Chondrocyte (in vitro differentiated cells): ENCODE results near the gene TYW1. TPM values are rescaled to one million over a fixed set of nuclear protein-coding genes. Genes with fewer than 3 reads are reported as not detected.
"Not testable (repeated sequence)": the region's sequence is repeated elsewhere in the genome, so short reads cannot be mapped to it uniquely, and the experiment has no call there.

Experiments used
- DNase-seq: peaks from one replicate; pipeline ENCODE4 v3.0.0; 2021; ENCODE audit warnings: mixed read lengths, low spot score
- H3K27ac Mint-ChIP-seq: one replicate; pipeline ENCODE4 v1.8.0; 2021; ENCODE audit warnings: mild to moderate bottlenecking, moderate library complexity, mixed read lengths; ENCODE audit not compliant: unreplicated experiment
- H3K27me3 Mint-ChIP-seq: 2 replicates; pipeline ENCODE4 v1.8.0; 2021; ENCODE audit warnings: low read depth, mixed read lengths
- H3K36me3 Mint-ChIP-seq: 2 replicates; pipeline ENCODE4 v1.8.0; 2021; ENCODE audit warnings: low read depth, mixed read lengths
- H3K4me1 Mint-ChIP-seq: 2 replicates; pipeline ENCODE4 v1.8.0; 2021; ENCODE audit warnings: low read depth, mild to moderate bottlenecking, mixed read lengths
- H3K4me3 Mint-ChIP-seq: one replicate; pipeline ENCODE4 v1.8.0; 2021; ENCODE audit warnings: mild to moderate bottlenecking, moderate library complexity, mixed read lengths; ENCODE audit not compliant: unreplicated experiment
- H3K9me3 Mint-ChIP-seq: 2 replicates; pipeline ENCODE4 v1.8.0; 2021; ENCODE audit warnings: low read depth, mixed read lengths
- total RNA-seq: library from RNA; stranded (reverse); gene quantifications from 3 replicates; pipeline ENCODE4 v1.2.1, GENCODE V29; 2021

The TYW1 gene
- total RNA-seq, 1 donor from 2014 or later, result 12.5 TPM

- peak overlapping the region; percentile 96 for H3K27ac Mint-ChIP-seq
- H3K36me3 Mint-ChIP-seq, result not testable (repeated sequence)
Observed at GRCh38 chr7:67128257-67128656, 131.6 kb downstream of the TYW1 start.

GRCh38 chr7:67130766-67131165 lies 134.1 kb downstream of the TYW1 start:
- H3K27me3 Mint-ChIP-seq, H3K4me3 Mint-ChIP-seq, DNase-seq, H3K36me3 Mint-ChIP-seq, H3K9me3 Mint-ChIP-seq: not testable (repeated sequence)
- Mint-ChIP-seq H3K27ac (peak overlapping the region; percentile 96), H3K4me1 (peaks cover 53% of the 10 kb centered on the region)

More at GRCh38 chr7:67128257-67128656, 131.6 kb downstream of the TYW1 start:
- H3K27me3 Mint-ChIP-seq, H3K4me3 Mint-ChIP-seq, H3K9me3 Mint-ChIP-seq, DNase-seq: not testable (repeated sequence)
- H3K4me1 Mint-ChIP-seq, result peaks cover 49% of the 10 kb centered on the region

GRCh38 chr7:67134912-67135311 lies 138.3 kb downstream of the TYW1 start:
- not testable (repeated sequence) for H3K9me3 Mint-ChIP-seq, DNase-seq, H3K36me3 Mint-ChIP-seq, H3K27ac Mint-ChIP-seq, H3K27me3 Mint-ChIP-seq, H3K4me3 Mint-ChIP-seq
- peaks cover 24% of the 10 kb centered on the region for H3K4me1 Mint-ChIP-seq

GRCh38 chr7:67135617-67136486 lies 139.2 kb downstream of the TYW1 start:
- not testable (repeated sequence) for H3K27ac Mint-ChIP-seq, H3K4me3 Mint-ChIP-seq, H3K27me3 Mint-ChIP-seq, H3K9me3 Mint-ChIP-seq, DNase-seq, H3K36me3 Mint-ChIP-seq
- peaks cover 14% of the 10 kb centered on the region for H3K4me1 Mint-ChIP-seq

GRCh38 chr7:67137489-67137888 lies 140.9 kb downstream of the TYW1 start:
- H3K4me1 Mint-ChIP-seq, result peaks cover 14% of the 10 kb centered on the region
- not testable (repeated sequence) for H3K9me3 Mint-ChIP-seq, H3K27me3 Mint-ChIP-seq, DNase-seq, H3K36me3 Mint-ChIP-seq, H3K27ac Mint-ChIP-seq, H3K4me3 Mint-ChIP-seq

GRCh38 chr7:67139876-67140275 lies 143.2 kb downstream of the TYW1 start:
- not testable (repeated sequence) for H3K4me3 Mint-ChIP-seq, H3K27me3 Mint-ChIP-seq, H3K9me3 Mint-ChIP-seq, DNase-seq, H3K27ac Mint-ChIP-seq, H3K36me3 Mint-ChIP-seq
- peaks cover 14% of the 10 kb centered on the region for H3K4me1 Mint-ChIP-seq

GRCh38 chr7:67141001-67141400 lies 144.4 kb downstream of the TYW1 start:
- H3K9me3 Mint-ChIP-seq, H3K27me3 Mint-ChIP-seq, H3K4me3 Mint-ChIP-seq, H3K4me1 Mint-ChIP-seq, H3K36me3 Mint-ChIP-seq, DNase-seq, H3K27ac Mint-ChIP-seq: not testable (repeated sequence)

- not testable (repeated sequence) for H3K36me3 Mint-ChIP-seq, H3K9me3 Mint-ChIP-seq, H3K4me1 Mint-ChIP-seq, H3K27ac Mint-ChIP-seq, H3K4me3 Mint-ChIP-seq, DNase-seq, H3K27me3 Mint-ChIP-seq
Observed at GRCh38 chr7:67143091-67143786, 146.6 kb downstream of the TYW1 start.

- H3K27me3 Mint-ChIP-seq, H3K36me3 Mint-ChIP-seq, H3K4me1 Mint-ChIP-seq, H3K9me3 Mint-ChIP-seq, DNase-seq, H3K27ac Mint-ChIP-seq, H3K4me3 Mint-ChIP-seq: not testable (repeated sequence)
Observed at GRCh38 chr7:67145581-67146193, 149.1 kb downstream of the TYW1 start.

GRCh38 chr7:67149131-67149530 lies 152.5 kb downstream of the TYW1 start:
- not testable (repeated sequence) for H3K27me3 Mint-ChIP-seq, H3K9me3 Mint-ChIP-seq, H3K27ac Mint-ChIP-seq, H3K4me3 Mint-ChIP-seq, DNase-seq, H3K36me3 Mint-ChIP-seq, H3K4me1 Mint-ChIP-seq

- H3K36me3 Mint-ChIP-seq, H3K4me1 Mint-ChIP-seq, H3K4me3 Mint-ChIP-seq, DNase-seq, H3K27me3 Mint-ChIP-seq, H3K27ac Mint-ChIP-seq, H3K9me3 Mint-ChIP-seq: not testable (repeated sequence)
Observed at GRCh38 chr7:67154374-67154773, 157.7 kb downstream of the TYW1 start.

GRCh38 chr7:67156064-67156463 lies 159.4 kb downstream of the TYW1 start:
- not testable (repeated sequence) for H3K36me3 Mint-ChIP-seq, H3K27ac Mint-ChIP-seq, H3K4me3 Mint-ChIP-seq, H3K27me3 Mint-ChIP-seq, H3K9me3 Mint-ChIP-seq, H3K4me1 Mint-ChIP-seq, DNase-seq
